HepG2 (cell line): ENCODE measurements around the gene TOP3B. TPM values are rescaled to one million over a fixed set of nuclear protein-coding genes. Genes with fewer than 3 reads are reported as not detected.
A peak's percentile ranks its signal among the peaks of the same experiment; 100 is the strongest.

ENCODE experiments used
- ATF7 ChIP-seq, 2 experiments: fragments of 450-650 bp in 1 of 2; sonication (generic) in 1 of 2; formaldehyde crosslinking in 1 of 2; IDR thresholded peaks; 2 replicates each; pipeline versions ENCODE4 v1.4.0 to v1.6.1; 2016 to 2020; ENCODE audit warnings: antibody characterized with exemption in 1 of 2, mild to moderate bottlenecking in 1 of 2, missing genetic modification reagents in 1 of 2
- ATF7-NPFF ChIP-seq: sonication (generic); formaldehyde crosslinking; IDR thresholded peaks from 2 replicates; pipeline ENCODE4 v1.8.1; 2023; ENCODE audit warnings: mild to moderate bottlenecking, low read depth, missing genetic modification reagents, moderate library complexity
- ATRX ChIP-seq: sonication (generic); formaldehyde crosslinking; IDR thresholded peaks from 2 replicates; pipeline ENCODE4 v1.4.0; 2020; ENCODE audit warnings: missing genetic modification reagents, borderline replicate concordance
- EZH2 ChIP-seq: conservative IDR thresholded peaks from 2 replicates; pipeline ENCODE4 v1.6.1; 2012; ENCODE audit warnings: mild to moderate bottlenecking, low read depth, low read length, moderate library complexity
- FOXA1 ChIP-seq, 2 experiments: fragments of 450-650 bp in 1 of 2; sonication (generic) in 1 of 2; formaldehyde crosslinking in 1 of 2; IDR thresholded peaks; 2 replicates each; pipeline versions ENCODE4 v1.4.0 to v1.6.1; 2016 to 2020; ENCODE audit warnings: missing genetic modification reagents in 1 of 2
- GABPB1 ChIP-seq: IDR thresholded peaks from 2 replicates; pipeline ENCODE4 v1.6.1; 2016; ENCODE audit warnings: mild to moderate bottlenecking, missing genetic modification reagents, moderate library complexity, missing compliant biosample characterization
- HNF4A ChIP-seq: sonication (generic); formaldehyde crosslinking; IDR thresholded peaks from 2 replicates; pipeline ENCODE4 v1.4.0; 2020; ENCODE audit warnings: missing genetic modification reagents
- KLF16 ChIP-seq, 2 experiments: sonication (generic) in 1 of 2; formaldehyde crosslinking in 1 of 2; IDR thresholded peaks; 2 replicates each; pipeline versions ENCODE4 v1.6.1 to v1.8.0; 2016 to 2023; ENCODE audit warnings: missing genetic modification reagents in 2 of 2, missing compliant biosample characterization in 1 of 2
- MTA1 ChIP-seq: sonication (generic); formaldehyde crosslinking; IDR thresholded peaks from 2 replicates; pipeline ENCODE4 v1.4.0; 2020; ENCODE audit warnings: missing genetic modification reagents, mild to moderate bottlenecking, borderline replicate concordance
- PLRG1 ChIP-seq: fragments of 450-650 bp; conservative IDR thresholded peaks from 2 replicates; pipeline ENCODE4 v1.6.1; 2016
- POLR2A ChIP-seq, 2 experiments: IDR thresholded peaks; 2 replicates each; pipeline ENCODE4 v1.6.1; 2011; ENCODE audit warnings: low read depth in 2 of 2, low read length in 2 of 2, mild to moderate bottlenecking in 1 of 2, moderate library complexity in 1 of 2; ENCODE audit not compliant: insufficient read depth in 1 of 2
- THAP7 ChIP-seq: sonication (generic); formaldehyde crosslinking; IDR thresholded peaks from 2 replicates; pipeline ENCODE4 v1.8.1; 2023; ENCODE audit warnings: mild to moderate bottlenecking, missing genetic modification reagents
- ZMYM2 ChIP-seq: sonication (generic); formaldehyde crosslinking; IDR thresholded peaks from 2 replicates; pipeline ENCODE4 v1.8.0; 2022; ENCODE audit warnings: mild to moderate bottlenecking, missing genetic modification reagents
- ZMYM3 ChIP-seq: sonication (generic); formaldehyde crosslinking; IDR thresholded peaks from 2 replicates; pipeline ENCODE4 v1.5.1; 2020; ENCODE audit warnings: mild to moderate bottlenecking, missing genetic modification reagents
- ZNF20 ChIP-seq: sonication (generic); formaldehyde crosslinking; IDR thresholded peaks from 2 replicates; pipeline ENCODE4 v1.4.0; 2020; ENCODE audit warnings: mild to moderate bottlenecking, moderate library complexity, missing genetic modification reagents
- ZNF253 ChIP-seq: sonication (generic); formaldehyde crosslinking; IDR thresholded peaks from 2 replicates; pipeline ENCODE4 v1.8.0; 2022; ENCODE audit warnings: mild to moderate bottlenecking, missing genetic modification reagents, borderline replicate concordance
- ZNF574 ChIP-seq: sonication (generic); formaldehyde crosslinking; IDR thresholded peaks from 2 replicates; pipeline ENCODE4 v1.4.0; 2020; ENCODE audit warnings: missing genetic modification reagents
- ZNF646 ChIP-seq: sonication (generic); formaldehyde crosslinking; IDR thresholded peaks from 2 replicates; pipeline ENCODE4 v1.9.0; 2021; ENCODE audit warnings: mild to moderate bottlenecking, missing genetic modification reagents
- ZNF740 ChIP-seq: sonication (generic); formaldehyde crosslinking; IDR thresholded peaks from 2 replicates; pipeline ENCODE4 v1.4.0; 2020; ENCODE audit warnings: missing genetic modification reagents
- polyA plus RNA-seq, 8 experiments: library from polyadenylated mRNA; depleted of rRNA in 3 of 8; stranded (reverse) in 7 of 8; unstranded in 1 of 8; fragments of >200 nt; fragmentation: Illumina TruSeq in 4 of 8; extraction: Trizol in 4 of 8; gene quantifications; 2 replicates each; pipeline versions ENCODE4 v1.2.1 to v1.2.3, GENCODE V29; 2011 to 2016; ENCODE audit warnings: low read depth in 4 of 8, missing spikeins in 1 of 8, mixed read lengths in 1 of 8; ENCODE audit not compliant: insufficient read depth in 1 of 8
- total RNA-seq, 5 experiments: library from RNA; depleted of rRNA; stranded (reverse); fragments of >200 nt; fragmentation: Illumina TruSeq; extraction: Trizol; gene quantifications; 2 replicates each; pipeline ENCODE4 v1.2.3, GENCODE V29; 2016; ENCODE audit warnings: low read depth in 1 of 5

TOP3B gene
- total and polyA plus RNA-seq, 2 of the 13 experiments (the other 11 are each of a cell fraction or from before 2014, with no cell fraction given): 28.5 to 29.7 TPM

- TF ChIP-seq ZNF574 (CRISPR knock-in tag) (peak; percentile 96), KLF16 (CRISPR knock-in tag; IDR thresholded peaks at IDR 0.05) (peak; percentile 36 to 96; a peak in 2 of 4 replicates), ATRX (CRISPR knock-in tag) (no peak), GABPB1 (CRISPR knock-in tag) (peak; percentile 100), FOXA1 (IDR thresholded peaks at IDR 0.05) (no peak), FOXA1 (CRISPR knock-in tag; IDR thresholded peaks at IDR 0.05) (peak; percentile 58; the same call in 1 of the 2 replicates), POLR2A (IDR thresholded peaks at IDR 0.05; ENCODE audit: insufficient read depth in 1 of 2, low read depth in 2 of 2, low read length in 2 of 2) (peak; percentile 82 to 93), ATF7 (IDR thresholded peaks at IDR 0.05) (no peak), ATF7 (CRISPR knock-in tag; IDR thresholded peaks at IDR 0.05) (no peak; the same call in 1 of the 2 replicates), ZMYM3 (0 out of 2 replicates have a peak, but pooled peaks have one; percentile 21), HNF4A (peak; percentile 53; the same call in 1 of the 2 replicates), MTA1 (CRISPR knock-in tag) (peak; percentile 75; the same call in 1 of the 2 replicates), ZNF20 (CRISPR knock-in tag) (no peak; the same call in 1 of the 2 replicates), ZNF253 (CRISPR knock-in tag) (no peak), ZNF740 (CRISPR knock-in tag) (no peak), EZH2 (no peak), THAP7 (CRISPR knock-in tag) (no peak), ZNF646 (no peak), ATF7-NPFF (CRISPR knock-in tag) (no peak; the same call in none of the 2 replicates), ZMYM2 (CRISPR knock-in tag) (0 out of 2 replicates have a peak, but pooled peaks have one; percentile 40), PLRG1 (no peak)
Measured at GRCh38 chr22:21982338-21982965, at the start of gene TOP3B (continued).
